BE2C (cell line): ENCODE measurements around the gene DCHS2.

Experiments used
- DNase-seq: peaks from one replicate; pipeline ENCODE4 v3.0.0-alpha.2; 2020
- H3K27me3 ChIP-seq: fragments of 250-450 bp; sonication (Bioruptor Pico); 2 replicates; pipeline ENCODE4 v1.5.1; 2020; ENCODE audit warnings: mild to moderate bottlenecking
- H3K36me3 ChIP-seq: fragments of 250-450 bp; sonication (Bioruptor Pico); 2 replicates; pipeline ENCODE4 v1.5.1; 2020; ENCODE audit warnings: mild to moderate bottlenecking
- H3K4me1 ChIP-seq: fragments of 250-450 bp; sonication (Bioruptor Pico); 2 replicates; pipeline ENCODE4 v1.5.1; 2020
- H3K4me3 ChIP-seq: 2 replicates; pipeline ENCODE4 v1.5.1; 2011; ENCODE audit warnings: low read depth, low read length
- H3K9me3 ChIP-seq: fragments of 250-450 bp; sonication (Bioruptor Pico); 2 replicates; pipeline ENCODE4 v1.5.1; 2020
- TF ChIP-seq, protein P1 (sequence below): IDR thresholded peaks from 2 replicates; pipeline ENCODE4 v1.5.1; 2012; ENCODE audit warnings: mild to moderate bottlenecking, low read depth, low read length

The DCHS2 gene

DNA sequence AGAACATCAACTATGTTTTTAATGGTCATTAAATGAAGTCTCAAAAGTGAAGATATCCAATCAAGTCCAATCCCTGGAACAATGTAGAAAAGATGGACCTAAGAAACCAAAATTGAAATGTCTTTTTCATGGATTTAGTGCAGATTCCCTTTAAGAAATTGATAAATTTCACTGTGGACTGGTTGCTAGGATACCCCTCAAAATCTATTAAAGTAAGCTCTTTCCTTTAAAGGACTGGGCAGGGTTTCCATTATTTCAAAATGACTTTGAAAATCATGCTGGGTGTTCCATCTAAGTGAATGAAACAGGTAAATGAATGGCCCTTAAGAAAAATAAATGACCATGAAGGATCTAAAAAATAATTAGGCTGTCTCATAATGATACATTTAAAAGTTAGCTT lies 30.0 kb upstream of the DCHS2 start:
- TF ChIP-seq, protein P1, sequence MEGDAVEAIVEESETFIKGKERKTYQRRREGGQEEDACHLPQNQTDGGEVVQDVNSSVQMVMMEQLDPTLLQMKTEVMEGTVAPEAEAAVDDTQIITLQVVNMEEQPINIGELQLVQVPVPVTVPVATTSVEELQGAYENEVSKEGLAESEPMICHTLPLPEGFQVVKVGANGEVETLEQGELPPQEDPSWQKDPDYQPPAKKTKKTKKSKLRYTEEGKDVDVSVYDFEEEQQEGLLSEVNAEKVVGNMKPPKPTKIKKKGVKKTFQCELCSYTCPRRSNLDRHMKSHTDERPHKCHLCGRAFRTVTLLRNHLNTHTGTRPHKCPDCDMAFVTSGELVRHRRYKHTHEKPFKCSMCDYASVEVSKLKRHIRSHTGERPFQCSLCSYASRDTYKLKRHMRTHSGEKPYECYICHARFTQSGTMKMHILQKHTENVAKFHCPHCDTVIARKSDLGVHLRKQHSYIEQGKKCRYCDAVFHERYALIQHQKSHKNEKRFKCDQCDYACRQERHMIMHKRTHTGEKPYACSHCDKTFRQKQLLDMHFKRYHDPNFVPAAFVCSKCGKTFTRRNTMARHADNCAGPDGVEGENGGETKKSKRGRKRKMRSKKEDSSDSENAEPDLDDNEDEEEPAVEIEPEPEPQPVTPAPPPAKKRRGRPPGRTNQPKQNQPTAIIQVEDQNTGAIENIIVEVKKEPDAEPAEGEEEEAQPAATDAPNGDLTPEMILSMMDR: no peak
- Histone ChIP-seq H3K27me3 (peaks cover 26% of the 10 kb centered on the region), H3K9me3 (no peaks in the 10 kb centered on the region), H3K4me1 (no peaks in the 10 kb centered on the region), H3K4me3 (no peak overlapping the region), H3K36me3 (no peaks in the 10 kb centered on the region)
- no peak for DNase-seq

DNA sequence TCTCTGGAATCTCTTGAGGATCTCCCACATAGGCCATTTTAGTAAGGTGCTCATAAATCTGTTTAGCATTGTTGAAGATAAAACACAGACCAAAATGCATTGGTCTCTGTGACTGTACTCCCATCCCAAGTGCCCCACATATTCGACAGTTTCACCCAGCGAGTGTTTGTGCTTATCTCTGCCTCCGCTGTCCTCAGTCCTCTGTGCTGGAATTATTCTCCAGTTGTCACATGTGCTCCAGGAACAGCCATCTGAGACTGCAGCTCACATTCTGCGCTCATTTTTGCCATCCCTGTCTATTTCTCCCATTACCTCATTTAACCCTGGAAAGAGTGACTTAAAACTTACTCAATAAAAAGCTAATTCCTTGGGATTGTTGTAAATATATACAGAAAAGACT lies 27.6 kb upstream of the DCHS2 start:
- Histone ChIP-seq H3K27me3 (peaks cover 22% of the 10 kb centered on the region), H3K36me3 (no peaks in the 10 kb centered on the region), H3K4me1 (no peaks in the 10 kb centered on the region), H3K9me3 (no peaks in the 10 kb centered on the region), H3K4me3 (no peak overlapping the region)
- TF ChIP-seq, protein P1: no peak
- no peak for DNase-seq

DNA sequence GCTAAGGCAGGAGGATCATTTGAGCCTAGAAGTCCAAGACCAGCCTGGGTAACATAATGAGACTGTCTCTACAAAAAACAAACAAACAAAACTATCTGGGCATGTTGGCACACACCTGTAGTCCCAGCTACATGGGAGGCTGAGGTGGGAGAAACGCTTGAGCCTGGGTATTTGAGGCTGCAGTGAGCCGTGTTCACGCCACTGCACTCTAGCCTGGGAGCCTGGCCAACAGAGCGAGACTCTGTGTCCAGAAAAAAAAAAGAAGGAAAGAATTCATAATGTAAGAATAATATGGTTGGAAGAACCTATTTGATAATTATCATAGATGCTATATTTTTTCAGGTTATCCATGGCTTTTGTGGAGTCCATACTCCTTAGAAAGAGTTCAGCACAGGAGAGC lies 26.0 kb upstream of the DCHS2 start:
- Histone ChIP-seq H3K4me3 (no peak overlapping the region), H3K9me3 (no peaks in the 10 kb centered on the region), H3K4me1 (no peaks in the 10 kb centered on the region), H3K36me3 (no peaks in the 10 kb centered on the region), H3K27me3 (peaks cover 16% of the 10 kb centered on the region)
- TF ChIP-seq, protein P1: no peak
- no peak for DNase-seq

DNA sequence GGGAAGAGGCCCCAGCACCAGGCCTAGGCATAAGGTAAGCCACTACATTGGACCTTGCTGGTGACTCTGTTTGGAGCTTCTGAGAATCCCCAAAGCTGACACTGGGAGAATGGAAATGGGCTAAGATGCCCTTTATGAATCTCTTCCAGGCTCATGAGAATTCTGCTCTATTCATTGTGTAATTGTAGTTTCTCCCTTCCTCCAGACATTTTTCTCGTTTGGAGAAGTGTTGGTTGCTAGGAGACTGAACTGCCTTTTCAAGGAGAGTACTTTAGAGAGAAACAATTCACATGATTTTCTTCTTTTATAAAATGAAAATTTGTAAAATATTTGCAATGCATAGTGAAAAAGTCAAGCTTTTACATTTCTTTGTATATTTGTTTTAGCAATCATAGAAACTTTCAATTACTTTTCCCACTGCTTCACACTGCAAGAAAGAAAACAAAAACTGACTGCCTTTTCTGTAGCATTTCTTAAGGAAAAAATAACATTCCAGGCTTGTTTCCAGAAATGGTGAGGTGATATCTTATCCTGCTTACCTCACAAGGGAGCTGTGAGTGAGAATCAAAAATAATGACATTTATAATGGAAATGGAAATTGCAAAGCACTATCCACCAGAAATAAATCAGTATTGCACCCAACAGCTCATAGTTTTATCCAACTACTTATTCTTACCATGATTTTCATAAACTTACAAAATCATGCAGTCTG lies 24.9 kb upstream of the DCHS2 start:
- Histone ChIP-seq H3K36me3 (no peaks in the 10 kb centered on the region), H3K27me3 (peaks cover 5% of the 10 kb centered on the region; the same call in 1 of the 2 replicates), H3K9me3 (no peaks in the 10 kb centered on the region), H3K4me3 (no peak overlapping the region), H3K4me1 (no peaks in the 10 kb centered on the region)
- no peak for DNase-seq
- TF ChIP-seq, protein P1: no peak

DNA sequence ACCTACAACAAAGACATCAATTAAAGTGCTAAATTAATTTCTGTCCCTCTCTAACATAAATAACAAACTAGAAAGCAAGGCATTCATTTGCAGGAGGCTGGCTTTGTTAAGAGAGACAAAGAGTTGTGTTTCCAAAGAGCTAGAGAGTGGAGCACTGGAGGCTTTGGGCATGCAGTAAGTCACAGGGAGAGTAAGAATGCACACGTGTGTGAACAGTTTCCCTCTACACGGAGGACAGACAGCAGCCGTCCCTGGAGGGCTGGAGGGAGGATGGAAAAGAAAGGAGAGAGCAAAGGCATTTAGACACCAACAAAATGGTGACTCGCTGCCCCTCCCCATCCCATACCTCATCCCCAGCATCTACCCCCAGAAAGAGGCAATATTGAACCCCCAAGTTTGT lies 20.4 kb upstream of the DCHS2 start:
- Histone ChIP-seq H3K4me3 (no peak overlapping the region), H3K27me3 (no peaks in the 10 kb centered on the region), H3K36me3 (no peaks in the 10 kb centered on the region), H3K9me3 (no peaks in the 10 kb centered on the region), H3K4me1 (no peaks in the 10 kb centered on the region)
- no peak for DNase-seq
- TF ChIP-seq, protein P1: no peak

DNA sequence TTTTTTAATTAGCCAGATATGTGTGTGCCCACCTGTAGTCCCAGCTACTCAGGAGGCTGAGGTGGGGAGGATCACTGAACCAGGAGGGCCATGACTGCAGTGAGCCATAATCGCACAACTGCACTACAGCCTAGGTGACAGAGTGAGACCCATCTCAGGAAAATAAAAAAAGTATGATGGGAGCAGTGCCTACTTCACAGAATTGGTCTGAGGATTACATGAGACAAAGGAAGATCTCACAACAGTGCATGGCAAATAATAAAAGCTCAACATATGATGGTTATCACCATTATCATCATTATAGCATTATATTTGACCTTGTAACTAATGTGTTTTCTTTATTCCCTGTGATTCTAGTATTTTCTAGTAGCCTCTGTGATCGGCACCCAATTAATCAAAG lies 19.9 kb upstream of the DCHS2 start:
- DNase-seq: no peak

More for the DNA sequence above, 19.9 kb upstream of the DCHS2 start:
- Histone ChIP-seq H3K27me3 (peaks cover 1% of the 10 kb centered on the region), H3K4me3 (no peak overlapping the region), H3K36me3 (no peaks in the 10 kb centered on the region), H3K9me3 (no peaks in the 10 kb centered on the region), H3K4me1 (no peaks in the 10 kb centered on the region)
- TF ChIP-seq, protein P1: no peak
